GM21423 (cell line): Measurements from ENCODE around the gene ZNF785.

ENCODE experiments used
- ATAC-seq: cut with Tn5 transposase; IDR thresholded peaks from one replicate; pipeline ENCODE4 v1.9.1; 2021; ENCODE audit warnings: mild to moderate bottlenecking, moderate library complexity; ENCODE audit not compliant: unreplicated experiment

ZNF785 gene

DNA sequence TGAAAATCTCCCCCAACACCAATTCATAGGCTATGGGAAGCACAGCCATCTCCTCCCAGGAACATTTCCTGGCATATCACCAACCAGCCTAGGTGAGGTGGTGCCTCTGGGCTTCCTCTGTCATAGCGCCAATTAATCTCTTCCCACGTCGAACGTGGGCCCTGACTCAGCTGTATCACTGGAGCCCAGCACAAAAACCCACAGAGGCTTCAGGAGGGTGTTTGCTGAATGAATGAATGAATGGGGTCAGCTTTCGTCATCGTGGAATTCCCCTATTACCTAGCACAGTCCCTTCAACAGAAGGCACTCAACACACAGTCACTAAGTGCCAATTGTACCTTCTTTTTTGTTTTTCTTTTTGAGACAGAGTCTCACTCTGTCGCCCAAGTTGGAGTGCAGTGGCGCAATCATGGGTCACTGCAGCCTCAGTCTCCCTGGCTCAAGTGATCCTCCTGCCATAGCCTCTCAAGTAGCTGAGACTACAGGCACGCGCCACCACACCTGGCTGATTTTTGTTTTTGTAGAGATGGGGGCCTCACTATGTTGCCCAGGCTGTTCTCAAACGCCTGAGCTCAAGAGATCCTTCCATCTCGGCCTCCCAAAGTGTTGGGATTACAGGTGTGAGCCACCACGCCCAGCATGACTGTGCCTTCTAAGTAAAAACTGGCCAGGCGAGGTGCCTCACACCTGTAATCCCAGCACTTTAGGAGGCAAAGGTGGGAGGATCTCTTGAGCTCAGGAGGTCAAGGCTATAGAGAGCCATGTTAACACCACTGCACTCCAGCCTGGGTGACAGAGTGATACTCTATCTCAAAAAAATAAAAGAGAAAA lies 18.1 kb downstream of the ZNF785 start:
- no peak for ATAC-seq

DNA sequence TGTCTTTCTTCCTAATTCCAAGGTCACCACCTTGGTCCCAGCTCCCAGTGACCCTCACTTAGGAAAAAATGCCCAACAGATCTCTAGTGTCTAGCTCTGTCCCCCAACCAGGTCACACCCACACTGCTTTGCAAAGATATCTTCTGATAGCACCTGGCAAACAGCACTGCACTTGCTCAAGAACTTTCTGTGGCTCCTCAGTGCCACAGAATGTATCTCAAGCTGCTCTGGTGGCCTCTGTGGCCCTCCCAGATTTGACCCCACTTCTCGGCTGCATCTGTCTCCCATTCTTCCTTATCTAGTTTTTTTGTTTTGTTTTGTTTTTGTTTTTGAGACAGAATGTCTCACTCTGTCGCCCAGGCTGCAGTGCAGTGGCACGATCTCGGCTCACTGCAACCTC lies 19.0 kb downstream of the ZNF785 start:
- no peak for ATAC-seq

DNA sequence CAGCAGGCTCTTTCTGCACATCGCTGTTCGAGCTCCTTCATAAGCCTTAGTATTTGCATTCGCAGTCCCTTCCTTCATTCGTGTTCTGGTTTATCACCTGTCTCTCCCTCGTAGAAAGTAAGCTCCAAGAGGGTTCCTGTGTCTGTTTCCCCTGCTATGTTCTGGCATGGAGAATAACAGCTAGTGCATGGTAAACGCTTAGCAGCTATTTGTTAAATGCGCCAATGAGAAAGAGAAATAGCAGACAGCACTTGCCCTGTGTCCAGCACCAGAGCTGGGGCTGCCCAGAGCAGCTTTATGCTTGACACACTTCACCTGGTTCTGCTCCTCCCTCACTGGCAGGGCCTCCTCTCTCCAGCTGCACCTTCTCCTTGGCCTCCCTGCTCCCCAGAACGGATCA lies 19.5 kb downstream of the ZNF785 start:
- no peak for ATAC-seq

DNA sequence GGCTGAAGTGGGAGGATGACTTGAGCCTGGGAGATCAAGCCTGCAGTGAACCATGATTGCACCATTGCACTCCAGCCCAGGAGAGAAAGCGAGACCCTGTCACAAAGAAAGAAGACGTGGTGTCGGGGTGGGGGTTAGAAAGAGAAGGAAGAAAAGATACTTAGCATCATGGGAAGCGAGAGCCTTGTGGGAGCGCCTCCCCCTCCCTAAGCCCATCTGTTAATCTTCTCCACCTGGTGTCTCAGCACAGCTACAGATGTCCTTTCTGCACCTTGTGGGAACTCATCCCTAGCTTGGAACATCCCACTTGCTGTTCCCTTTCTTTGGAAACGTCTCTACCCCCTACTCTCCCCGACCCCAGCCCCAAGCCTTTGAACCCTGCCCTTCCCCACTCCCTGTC lies 20.0 kb downstream of the ZNF785 start:
- no peak for ATAC-seq

DNA sequence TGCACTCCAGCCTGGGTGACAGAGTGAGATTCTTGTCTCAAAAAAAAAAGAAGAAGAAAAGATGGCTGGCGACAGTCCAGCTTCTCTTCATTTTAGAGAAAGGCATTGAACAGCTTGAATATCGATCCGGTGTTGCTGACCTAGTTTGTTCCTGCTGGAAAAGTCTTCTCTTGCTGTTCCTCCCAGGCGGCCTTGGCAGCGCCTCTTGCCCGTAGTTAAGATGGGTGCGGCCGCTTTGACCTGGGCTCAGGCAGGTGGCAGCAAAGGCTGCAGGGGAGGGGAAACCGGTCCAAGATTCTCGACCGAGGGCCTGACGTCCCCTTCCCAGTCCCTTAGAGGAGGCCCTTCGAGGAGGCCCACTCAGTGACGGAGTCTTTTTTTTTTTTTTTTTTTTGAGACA lies 23.5 kb downstream of the ZNF785 start:
- ATAC-seq = no peak

DNA sequence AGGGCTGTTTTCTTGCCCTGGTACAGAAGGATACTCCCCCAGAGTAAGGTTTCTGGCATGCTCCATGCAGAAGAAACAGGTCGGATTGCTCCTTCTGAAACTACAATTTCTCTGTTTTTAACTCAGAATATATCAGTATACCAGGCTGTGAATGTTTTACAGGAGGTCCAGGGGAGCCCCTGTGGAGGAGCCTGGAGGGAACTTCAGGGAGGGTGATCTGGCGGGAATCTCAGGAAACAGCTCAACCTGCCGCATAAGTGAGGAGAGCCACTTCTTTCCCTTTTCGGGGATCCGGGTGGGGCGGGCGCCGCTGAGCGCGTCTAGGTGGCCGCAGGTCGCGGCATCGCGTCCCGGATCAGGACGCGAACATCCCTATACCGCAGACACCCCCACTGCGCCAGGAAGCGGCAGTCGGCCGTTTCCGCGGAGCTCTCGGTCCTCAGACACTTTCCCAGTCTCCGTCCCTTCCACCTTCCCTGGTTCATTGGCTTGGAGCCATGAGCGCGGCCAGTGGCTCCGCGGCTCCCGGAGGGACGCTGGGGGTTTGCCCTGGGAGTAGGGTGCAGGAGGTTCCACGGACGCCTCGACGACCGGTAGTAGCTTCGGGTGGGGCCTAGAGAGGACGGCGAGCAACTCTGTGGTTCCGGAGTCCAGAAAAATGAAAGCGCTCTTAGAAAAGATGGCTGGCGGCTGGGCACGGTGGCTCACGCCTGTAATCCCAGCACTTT lies 24.2 kb downstream of the ZNF785 start:
- ATAC-seq = no peak

DNA sequence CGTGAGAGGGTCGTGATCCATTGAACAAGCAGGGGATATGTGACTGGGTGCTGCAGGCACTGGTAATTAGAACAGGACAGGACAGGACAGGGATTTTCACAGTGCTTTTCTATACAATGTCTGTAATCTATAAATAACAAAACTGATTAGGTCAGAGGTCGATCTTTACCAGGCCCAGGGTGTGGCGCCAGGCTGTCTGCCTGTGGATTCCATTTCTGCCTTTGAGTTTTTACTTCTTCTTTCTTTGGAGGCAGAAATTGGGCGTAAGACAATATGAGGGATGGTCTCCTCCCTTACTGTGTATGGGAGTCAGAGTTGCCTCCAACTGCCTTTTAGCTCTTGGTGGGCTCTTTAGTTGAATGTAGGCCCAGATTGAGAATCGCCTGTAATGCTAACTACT lies 25.8 kb downstream of the ZNF785 start:
- no peak for ATAC-seq

DNA sequence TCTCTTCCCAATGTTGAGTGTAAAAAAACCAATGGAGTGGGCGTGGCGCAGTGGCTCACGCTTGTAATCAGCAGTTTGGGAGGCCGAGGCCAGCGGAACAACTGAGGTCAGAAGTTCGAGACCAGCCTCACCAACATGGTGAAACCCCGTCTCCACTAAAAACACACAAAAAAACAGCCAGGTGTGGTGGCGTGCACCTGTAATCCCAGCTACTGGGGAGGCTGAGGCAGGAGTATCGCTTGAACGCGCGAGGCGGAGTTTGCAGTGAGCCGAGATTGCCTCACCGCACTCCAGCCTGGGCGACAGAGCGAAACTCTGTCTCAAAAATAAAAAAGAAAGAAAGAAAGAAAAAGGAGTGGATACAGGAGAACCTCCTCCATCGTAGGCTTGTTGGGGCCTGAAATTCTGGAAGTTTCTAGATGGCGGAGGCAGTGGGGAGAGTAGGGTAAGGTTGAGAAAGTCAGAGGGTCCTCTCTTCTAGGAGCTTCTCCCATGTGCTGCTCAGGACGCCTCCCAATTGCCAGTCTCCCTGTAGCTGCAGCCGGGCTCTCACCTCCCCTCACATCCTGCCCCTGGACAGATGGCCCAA lies 26.6 kb downstream of the ZNF785 start:
- ATAC-seq = no peak

DNA sequence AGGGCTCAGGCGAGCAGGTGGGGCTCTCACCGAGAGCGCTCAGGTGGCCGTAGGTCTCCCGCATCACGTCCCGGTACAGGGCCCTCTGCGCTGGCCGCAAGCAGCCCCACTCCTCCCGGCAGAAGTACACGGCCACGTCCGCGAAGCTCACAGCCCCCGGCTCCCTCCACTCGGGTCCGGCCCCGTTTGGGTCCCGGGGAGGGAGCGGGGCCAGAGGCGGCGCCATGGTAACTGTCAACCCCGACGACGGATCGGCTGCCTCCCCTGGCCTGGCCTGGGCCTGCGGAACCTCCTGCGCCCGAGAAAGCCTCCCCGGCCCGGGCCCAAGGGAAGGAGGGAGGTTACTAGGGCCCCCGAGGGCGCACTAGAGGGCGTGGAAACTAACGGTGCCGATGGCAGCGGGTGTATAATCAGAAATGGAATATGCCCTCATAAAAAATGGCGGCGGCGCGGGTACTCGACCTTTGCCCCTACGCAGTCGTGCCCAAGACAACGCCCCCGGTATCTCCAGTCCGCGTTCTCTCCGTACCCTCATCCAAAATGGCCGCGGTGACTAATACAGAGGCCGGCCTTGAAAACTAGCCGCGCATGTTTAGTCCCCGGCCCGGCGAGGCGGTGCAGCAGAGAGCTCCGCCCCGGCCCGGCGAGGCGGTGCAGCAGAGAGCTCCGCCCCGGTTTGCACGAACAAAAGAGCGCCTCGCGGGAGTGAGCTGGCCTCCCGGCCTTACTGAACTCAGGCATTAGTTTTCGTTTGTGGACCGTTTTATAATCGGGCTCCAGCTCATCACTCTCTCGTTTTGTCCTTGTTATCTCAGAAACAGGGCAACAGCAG lies 27.3 kb downstream of the ZNF785 start, which contains the start of gene ZNF764:
ZNF764 (minus strand) TSS at position 418 of the 832 bp plus-strand sequence; CDS start at position 226, 192 bp downstream.
- peak; percentile 92 for ATAC-seq

DNA sequence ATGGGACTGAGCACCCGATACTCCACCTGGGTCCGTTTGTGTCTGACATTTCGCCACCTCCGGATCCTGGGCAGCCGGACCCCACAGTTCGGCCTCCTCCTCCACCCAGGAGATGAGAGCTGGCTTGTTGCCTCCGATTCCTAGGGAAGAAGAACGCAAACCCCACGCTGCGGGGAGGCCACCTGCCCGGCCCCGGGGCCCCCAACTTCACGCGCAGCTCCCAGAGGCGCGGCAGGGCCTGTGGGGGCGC lies 27.9 kb downstream of the ZNF785 start:
- peak; percentile 15 for ATAC-seq

DNA sequence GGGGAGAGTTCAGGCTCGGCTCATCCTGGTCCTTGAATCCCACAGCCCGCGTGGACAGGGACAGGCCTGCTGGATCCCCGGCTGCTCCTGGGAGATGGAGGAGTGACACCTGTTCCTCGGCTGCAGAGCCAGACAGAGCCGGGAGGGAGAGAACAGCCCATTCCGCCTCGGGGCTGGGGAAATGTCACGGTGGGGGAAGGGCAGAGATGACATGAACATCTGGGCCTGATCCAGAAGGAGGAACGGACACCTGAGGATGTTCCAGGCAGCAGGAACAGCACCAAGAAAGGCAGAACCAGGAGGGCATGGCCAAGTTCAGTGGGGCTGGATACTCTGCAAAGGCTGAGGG lies 29.4 kb downstream of the ZNF785 start:
- no peak for ATAC-seq

DNA sequence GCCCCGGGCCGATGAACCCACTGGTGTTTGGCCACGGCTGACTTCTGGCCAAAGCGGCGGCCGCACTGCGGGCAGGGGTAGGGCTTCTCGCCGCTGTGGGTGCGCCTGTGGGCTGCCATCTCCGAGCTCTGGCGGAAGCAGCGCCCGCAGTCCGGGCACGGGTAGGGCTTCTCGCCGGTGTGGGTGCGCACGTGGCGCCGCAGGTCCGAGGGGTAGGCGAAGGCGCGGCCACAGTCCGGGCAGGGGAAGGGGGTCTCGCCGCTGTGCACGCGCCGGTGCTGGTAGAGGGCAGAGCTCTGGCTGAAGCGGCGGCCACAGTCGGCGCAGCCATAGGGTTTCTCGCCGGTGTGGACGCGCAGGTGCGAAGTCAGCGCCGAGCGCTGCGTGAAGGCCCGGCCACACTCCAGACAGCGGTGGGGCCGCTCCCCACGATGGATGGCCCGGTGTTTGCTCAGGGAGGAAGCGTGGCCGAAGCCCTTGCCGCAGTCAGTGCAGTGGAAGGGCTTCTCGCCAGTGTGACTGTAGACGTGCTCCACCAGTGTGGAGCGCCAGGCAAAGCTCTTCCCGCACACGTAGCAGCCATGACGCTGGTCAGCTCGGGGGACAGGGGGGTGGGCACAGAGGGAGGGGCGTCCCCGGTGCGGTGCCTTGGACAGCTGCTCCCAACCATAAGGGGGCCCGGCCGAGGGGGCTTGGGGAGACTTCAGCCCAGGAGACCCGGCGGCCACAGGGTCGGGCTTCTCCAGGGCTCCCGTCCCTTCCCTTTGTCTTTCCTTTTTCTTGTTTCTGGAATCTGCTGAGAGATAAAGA lies 30.0 kb downstream of the ZNF785 start:
- ATAC-seq = no peak

DNA sequence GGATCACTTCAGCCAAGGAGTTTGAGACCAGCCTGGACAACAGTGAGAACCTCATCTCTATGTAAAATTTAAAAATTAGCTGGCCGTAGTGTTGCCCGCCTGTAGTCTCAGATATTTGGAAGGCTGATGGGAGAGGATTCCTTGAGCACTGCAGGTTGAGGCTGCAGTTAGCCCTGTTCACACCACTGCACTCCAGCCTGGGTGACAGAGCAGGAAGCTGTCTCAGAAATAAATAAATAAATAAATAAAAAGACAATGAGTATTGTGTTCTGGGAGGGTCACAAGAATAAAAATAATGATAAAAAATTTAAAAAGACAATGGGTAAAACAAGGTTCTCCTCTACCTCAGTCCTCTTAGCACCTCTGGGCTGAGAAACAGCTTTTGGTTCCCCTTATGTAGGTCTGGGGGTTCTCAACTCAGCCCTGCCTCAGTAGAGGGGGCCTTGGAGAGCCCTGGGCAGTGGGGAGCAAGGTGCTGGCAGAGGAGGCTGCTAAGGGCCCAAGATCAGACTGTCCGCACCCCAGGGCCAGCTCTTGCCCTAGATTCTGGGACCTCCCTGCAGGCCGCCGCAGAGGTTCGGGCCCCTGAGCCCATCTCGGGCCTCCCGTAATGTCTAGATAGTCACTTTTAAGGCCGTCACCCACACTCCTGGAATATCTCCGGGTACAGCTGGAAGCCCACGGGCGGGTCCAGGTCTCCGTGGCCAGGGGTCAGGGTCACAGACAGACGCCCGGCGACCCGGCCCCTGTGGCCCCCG lies 30.8 kb downstream of the ZNF785 start:
- no peak for ATAC-seq

DNA sequence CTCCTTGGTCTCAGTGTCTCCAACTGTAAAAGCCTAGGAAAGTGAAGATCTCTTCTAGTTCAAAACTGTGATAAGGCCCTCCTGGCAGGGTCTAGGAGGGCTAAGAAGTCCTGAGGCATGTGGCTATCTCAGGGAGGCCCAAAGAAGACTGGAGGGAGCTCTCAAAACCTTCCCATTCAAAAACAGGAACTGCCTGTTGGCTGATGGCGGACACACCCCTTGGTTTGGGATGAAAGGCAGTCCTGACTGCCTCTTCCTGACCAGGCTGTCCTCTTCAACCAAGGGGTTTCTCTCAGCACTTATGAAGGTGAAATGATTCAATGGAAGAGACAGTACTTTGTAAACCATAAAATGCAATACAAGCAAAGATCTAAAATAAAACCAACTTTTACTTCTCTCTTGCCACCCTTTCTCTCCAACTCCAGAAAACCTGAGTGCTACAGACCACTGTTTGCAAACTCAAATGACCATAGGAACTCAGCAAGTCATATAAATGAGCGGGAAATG lies 32.1 kb downstream of the ZNF785 start:
- no peak for ATAC-seq

DNA sequence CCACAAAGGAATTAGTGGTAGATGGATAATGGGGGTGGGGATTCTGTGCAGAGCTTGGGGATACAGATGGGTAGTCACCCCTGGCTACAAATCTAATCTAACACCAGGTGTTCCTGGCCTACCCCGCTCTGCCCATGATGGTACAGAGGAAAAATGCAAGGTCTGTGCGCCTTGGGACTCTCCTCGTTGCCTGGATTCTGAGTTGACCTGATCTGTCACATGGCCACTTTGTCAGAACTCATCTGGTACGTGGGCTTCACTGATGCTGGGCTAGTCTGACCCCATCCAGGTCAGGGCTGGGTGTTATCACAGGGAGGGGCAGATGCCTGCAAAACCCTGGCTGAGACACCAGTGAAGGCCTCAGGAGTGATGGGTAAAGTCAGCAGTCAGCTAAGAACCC lies 32.5 kb downstream of the ZNF785 start:
- ATAC-seq = no peak

DNA sequence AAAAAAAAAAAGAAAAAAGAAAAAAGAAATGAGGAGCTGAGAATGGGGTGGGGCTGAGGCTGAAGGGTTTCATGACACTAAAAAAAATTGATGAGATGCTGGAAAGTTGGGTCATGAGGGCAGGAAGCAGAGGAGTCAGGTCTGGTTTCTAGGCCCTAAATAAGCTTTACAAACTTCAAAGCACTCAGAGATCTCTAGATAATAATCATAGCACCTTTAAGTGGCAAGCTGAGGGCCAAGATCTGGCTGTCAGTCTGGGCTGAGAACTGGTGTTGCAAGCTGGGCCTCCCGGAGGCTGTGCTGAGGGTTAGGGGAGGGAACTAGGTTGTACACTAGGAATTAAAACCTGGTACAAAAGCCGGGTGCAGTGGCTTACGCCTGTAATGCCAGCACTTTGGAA lies 33.7 kb downstream of the ZNF785 start:
- no peak for ATAC-seq

DNA sequence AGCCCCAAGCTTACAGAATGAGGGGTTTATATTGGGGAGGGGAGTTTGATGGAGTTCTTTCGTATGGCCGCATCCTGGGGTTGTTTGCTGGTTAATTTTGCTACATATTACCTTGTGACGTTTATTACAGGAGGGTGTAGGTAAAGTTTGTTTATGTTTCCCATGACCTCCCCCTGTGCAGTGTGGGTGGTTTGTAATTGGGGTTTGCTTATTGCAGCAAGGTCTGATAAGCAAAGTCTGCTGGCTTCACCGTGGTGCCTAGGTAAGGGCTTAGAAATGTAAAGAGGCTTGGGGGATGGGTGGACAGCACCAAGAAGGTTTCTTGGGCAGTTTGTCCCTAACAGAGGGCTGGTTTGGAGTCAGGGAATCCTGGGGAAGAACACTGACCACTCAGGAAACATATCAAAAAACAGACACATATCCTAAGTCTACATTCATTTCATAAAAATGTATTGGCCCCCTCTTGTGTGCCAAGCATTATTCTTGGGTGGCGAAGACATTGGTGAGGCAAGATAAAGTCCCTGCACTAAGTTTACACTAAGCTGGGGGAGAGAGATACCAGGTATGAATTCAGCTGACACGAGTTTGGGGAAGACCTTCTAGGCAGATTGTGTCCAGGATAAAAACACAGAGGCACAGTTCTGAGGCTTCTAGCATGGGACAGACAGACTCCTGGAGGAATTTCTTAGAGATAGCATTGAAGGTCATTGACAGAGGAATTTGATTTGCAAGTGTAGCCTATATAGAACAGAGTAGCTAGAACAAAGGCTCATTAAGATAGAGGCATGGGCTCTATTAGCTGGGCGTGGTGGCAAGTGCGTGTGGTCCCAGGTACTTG lies 36.9 kb downstream of the ZNF785 start:
- no peak for ATAC-seq

DNA sequence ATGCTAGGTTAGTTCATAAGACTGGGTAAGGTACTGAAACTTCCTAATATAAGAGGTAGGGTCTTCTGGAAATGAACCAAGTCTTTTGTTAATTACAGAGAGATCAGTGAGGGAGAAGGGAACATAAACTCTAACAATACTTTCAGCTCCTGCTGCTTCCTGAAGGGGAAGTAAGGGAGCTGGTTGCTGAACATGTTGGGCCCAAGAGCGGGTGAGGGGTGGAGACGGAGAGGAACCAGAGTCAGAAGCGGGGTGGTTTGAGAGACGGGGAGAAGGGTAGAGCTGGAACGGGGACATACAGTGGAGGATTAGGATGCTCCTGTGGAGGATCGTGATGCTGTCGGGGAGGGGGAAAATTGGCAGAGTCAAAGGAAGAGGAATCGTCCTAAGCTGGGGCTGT lies 39.4 kb downstream of the ZNF785 start:
- no peak for ATAC-seq

DNA sequence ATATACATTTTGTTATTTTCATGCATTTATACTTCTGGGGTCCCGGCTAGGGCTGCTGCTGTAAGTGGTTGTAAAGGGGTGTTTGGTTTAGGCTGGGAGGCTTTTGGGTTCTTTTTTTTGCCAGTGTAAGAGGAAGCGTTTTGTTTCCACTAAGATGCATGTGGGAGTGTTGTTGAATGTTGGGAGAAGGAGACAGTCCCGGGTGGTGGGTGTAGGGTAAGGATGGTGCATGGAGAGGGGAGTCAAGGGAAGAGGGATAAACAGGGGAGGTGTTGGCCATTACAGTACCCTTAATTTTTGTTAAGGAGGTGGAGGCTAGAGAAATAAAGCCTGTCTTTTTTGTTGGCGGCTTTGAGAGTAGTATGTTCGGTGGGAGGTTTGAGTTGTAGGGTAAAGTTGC lies 42.4 kb downstream of the ZNF785 start:
- ATAC-seq = no peak
